Ammon's horn (tissue), 1 donor: ENCODE measurements around the gene MICALL2.

ENCODE experiments used
- DNase-seq: peaks from one replicate; pipeline ENCODE4 v3.0.0-alpha.2; 2016; ENCODE audit warnings: low spot score

MICALL2 gene

GRCh38 chr7:1458683-1459511 is at the start of gene MICALL2:
MICALL2 (minus strand) TSS chr7:1459470; CDS start chr7:1459326, 144 bp downstream.
- no peak for DNase-seq

GRCh38 chr7:1508277-1508758 is 49.0 kb upstream of the MICALL2 start:
- DNase-seq, result no peak

GRCh38 chr7:1505731-1506550 is 46.7 kb upstream of the MICALL2 start:
- no peak for DNase-seq

GRCh38 chr7:1503816-1504775 is 44.8 kb upstream of the MICALL2 start, which contains the start of gene INTS1:
INTS1 (minus strand) TSS chr7:1504389; CDS start chr7:1503960, 429 bp downstream.
- DNase-seq, result peak; percentile 87

- no peak for DNase-seq
Observed at GRCh38 chr7:1503390-1503789, 44.1 kb upstream of the MICALL2 start.

GRCh38 chr7:1502845-1503244 is 43.6 kb upstream of the MICALL2 start:
- DNase-seq, result no peak

- no peak for DNase-seq
Observed at GRCh38 chr7:1501487-1502270, 42.4 kb upstream of the MICALL2 start.

- no peak for DNase-seq
Observed at GRCh38 chr7:1500064-1500807, 41.0 kb upstream of the MICALL2 start.

GRCh38 chr7:1499367-1500029 is 40.2 kb upstream of the MICALL2 start:
- no peak for DNase-seq

GRCh38 chr7:1498370-1499305 is 39.4 kb upstream of the MICALL2 start:
- DNase-seq, result no peak

GRCh38 chr7:1497293-1497927 is 38.1 kb upstream of the MICALL2 start:
- DNase-seq, result no peak

- DNase-seq, result no peak
Observed at GRCh38 chr7:1496531-1497292, 37.4 kb upstream of the MICALL2 start.

GRCh38 chr7:1495564-1496242 is 36.4 kb upstream of the MICALL2 start:
- DNase-seq, result no peak

GRCh38 chr7:1494866-1495563 is 35.7 kb upstream of the MICALL2 start:
- DNase-seq, result no peak

GRCh38 chr7:1494447-1494846 is 35.2 kb upstream of the MICALL2 start:
- peak; percentile 50 for DNase-seq

- no peak for DNase-seq
Observed at GRCh38 chr7:1493571-1493970, 34.3 kb upstream of the MICALL2 start.
